IMR-90 (cell line): Measurements from ENCODE around the gene LDLRAD4.

Experiments used
- BHLHE40 ChIP-seq: fragments of 150-350 bp; IDR thresholded peaks from 2 replicates; pipeline ENCODE4 v1.6.1; 2016; ENCODE audit warnings: mild to moderate bottlenecking, low read depth, low read length
- CEBPB ChIP-seq: IDR thresholded peaks from 2 replicates; pipeline ENCODE4 v1.6.1; 2012; ENCODE audit warnings: low read depth, low read length, improper control_type of control experiment
- CHD1 ChIP-seq: IDR thresholded peaks from 2 replicates; pipeline ENCODE4 v1.6.1; 2012; ENCODE audit warnings: low read depth, low read length, improper control_type of control experiment
- MAFK ChIP-seq: IDR thresholded peaks from 2 replicates; pipeline ENCODE4 v1.6.1; 2012; ENCODE audit warnings: low read depth, low read length, improper control_type of control experiment
- MAZ ChIP-seq: IDR thresholded peaks from 2 replicates; pipeline ENCODE4 v1.6.1; 2012; ENCODE audit warnings: low read depth, mild to moderate bottlenecking, low read length, improper control_type of control experiment, moderate library complexity, borderline replicate concordance
- MXI1 ChIP-seq: IDR thresholded peaks from 2 replicates; pipeline ENCODE4 v1.6.1; 2012; ENCODE audit warnings: low read depth, mild to moderate bottlenecking, low read length, moderate library complexity, borderline replicate concordance
- POLR2A ChIP-seq: IDR thresholded peaks from 2 replicates; pipeline ENCODE4 v1.6.1; 2012; ENCODE audit warnings: mild to moderate bottlenecking, low read depth, low read length
- RAD21 ChIP-seq: IDR thresholded peaks from 2 replicates; pipeline ENCODE4 v1.6.1; 2012; ENCODE audit warnings: low read length, improper control_type of control experiment
- RCOR1 ChIP-seq: IDR thresholded peaks from 2 replicates; pipeline ENCODE4 v1.6.1; 2012; ENCODE audit warnings: mild to moderate bottlenecking, low read length, improper control_type of control experiment; ENCODE audit not compliant: insufficient replicate concordance
- RFX5 ChIP-seq: IDR thresholded peaks from 2 replicates; pipeline ENCODE4 v1.8.0; 2012; ENCODE audit warnings: low read depth, mild to moderate bottlenecking, low read length, moderate library complexity
- TF ChIP-seq, protein P1 (sequence below): conservative IDR thresholded peaks from 2 replicates; pipeline ENCODE4 v1.5.1; 2012; ENCODE audit warnings: mild to moderate bottlenecking, low read depth, low read length, improper control_type of control experiment
- TF ChIP-seq, protein P2 (sequence below): fragments of 150-350 bp; IDR thresholded peaks from 2 replicates; pipeline ENCODE4 v1.6.1; 2016; ENCODE audit warnings: low read depth, mild to moderate bottlenecking, low read length, moderate library complexity, borderline replicate concordance

DNA sequence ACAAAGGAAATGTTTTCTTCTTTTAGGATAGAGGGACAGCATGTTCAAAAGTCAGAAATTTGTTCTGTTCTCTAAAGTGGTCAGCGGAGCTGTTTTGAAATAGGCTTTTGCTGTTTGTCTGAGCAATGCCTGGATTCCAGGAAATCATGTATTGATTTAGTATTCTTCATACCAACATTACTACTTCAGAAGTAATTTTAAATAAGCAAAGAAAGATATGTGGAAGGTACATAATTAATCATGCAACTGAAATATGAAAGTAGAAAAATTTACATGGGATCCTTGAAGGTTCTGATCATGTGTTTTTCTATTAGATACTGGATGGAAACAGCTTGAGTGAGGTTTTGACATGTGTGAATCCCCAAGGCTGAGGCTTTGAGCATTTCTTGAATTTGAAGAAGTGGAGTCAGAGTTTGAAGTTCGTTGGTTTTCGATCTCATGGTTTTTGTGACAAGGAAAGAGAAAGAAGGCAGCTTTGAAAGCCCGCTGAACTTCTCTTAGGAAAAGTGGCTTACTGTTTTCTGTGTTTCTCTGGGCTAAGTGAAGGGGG lies 220.0 kb downstream of the LDLRAD4 start:
- no peak for TF ChIP-seq MAFK
- TF ChIP-seq, protein P1, sequence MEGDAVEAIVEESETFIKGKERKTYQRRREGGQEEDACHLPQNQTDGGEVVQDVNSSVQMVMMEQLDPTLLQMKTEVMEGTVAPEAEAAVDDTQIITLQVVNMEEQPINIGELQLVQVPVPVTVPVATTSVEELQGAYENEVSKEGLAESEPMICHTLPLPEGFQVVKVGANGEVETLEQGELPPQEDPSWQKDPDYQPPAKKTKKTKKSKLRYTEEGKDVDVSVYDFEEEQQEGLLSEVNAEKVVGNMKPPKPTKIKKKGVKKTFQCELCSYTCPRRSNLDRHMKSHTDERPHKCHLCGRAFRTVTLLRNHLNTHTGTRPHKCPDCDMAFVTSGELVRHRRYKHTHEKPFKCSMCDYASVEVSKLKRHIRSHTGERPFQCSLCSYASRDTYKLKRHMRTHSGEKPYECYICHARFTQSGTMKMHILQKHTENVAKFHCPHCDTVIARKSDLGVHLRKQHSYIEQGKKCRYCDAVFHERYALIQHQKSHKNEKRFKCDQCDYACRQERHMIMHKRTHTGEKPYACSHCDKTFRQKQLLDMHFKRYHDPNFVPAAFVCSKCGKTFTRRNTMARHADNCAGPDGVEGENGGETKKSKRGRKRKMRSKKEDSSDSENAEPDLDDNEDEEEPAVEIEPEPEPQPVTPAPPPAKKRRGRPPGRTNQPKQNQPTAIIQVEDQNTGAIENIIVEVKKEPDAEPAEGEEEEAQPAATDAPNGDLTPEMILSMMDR, result no peak
- no peak for TF ChIP-seq POLR2A
- TF ChIP-seq RAD21, result no peak
- TF ChIP-seq CEBPB, result no peak
- no peak for TF ChIP-seq MAZ
- TF ChIP-seq, protein P2, sequence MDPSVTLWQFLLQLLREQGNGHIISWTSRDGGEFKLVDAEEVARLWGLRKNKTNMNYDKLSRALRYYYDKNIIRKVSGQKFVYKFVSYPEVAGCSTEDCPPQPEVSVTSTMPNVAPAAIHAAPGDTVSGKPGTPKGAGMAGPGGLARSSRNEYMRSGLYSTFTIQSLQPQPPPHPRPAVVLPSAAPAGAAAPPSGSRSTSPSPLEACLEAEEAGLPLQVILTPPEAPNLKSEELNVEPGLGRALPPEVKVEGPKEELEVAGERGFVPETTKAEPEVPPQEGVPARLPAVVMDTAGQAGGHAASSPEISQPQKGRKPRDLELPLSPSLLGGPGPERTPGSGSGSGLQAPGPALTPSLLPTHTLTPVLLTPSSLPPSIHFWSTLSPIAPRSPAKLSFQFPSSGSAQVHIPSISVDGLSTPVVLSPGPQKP, result no peak
- no peak for TF ChIP-seq CHD1
- TF ChIP-seq RFX5, result no peak
- TF ChIP-seq RCOR1, result no peak
- no peak for TF ChIP-seq BHLHE40
- no peak for TF ChIP-seq MXI1
